Esophagus muscularis mucosa (tissue), 4 donors: ENCODE data around the gene UBE2B.

ENCODE experiments used
- CTCF ChIP-seq, 3 experiments: fragments of 200-600 bp in 2 of 3; fragments of 450-650 bp in 1 of 3; sonication (generic) in 2 of 3; IDR thresholded peaks; one replicate each; pipeline ENCODE4 v1.5.1; 2017 to 2019; ENCODE audit warnings: antibody characterized with exemption in 3 of 3, mild to moderate bottlenecking in 2 of 3, moderate library complexity in 1 of 3
- EP300 ChIP-seq: sonication (generic); formaldehyde crosslinking; IDR thresholded peaks from one replicate; pipeline ENCODE4 v1.6.1; 2017; ENCODE audit warnings: antibody characterized with exemption
- POLR2A ChIP-seq: fragments of 450-650 bp; IDR thresholded peaks from one replicate; pipeline ENCODE4 v1.6.1; 2017; ENCODE audit warnings: antibody characterized with exemption, moderate library complexity, mild to moderate bottlenecking, low read depth

- TF ChIP-seq POLR2A, result no peak
- no peak for TF ChIP-seq CTCF (IDR thresholded peaks at IDR 0.05)
- TF ChIP-seq EP300, result no peak
Measured at GRCh38 chr5:134383980-134384697, 12.8 kb downstream of the UBE2B start.
